Limb (tissue), 2 donors: Measurements from ENCODE around the gene CBLB.
"Not testable (repeated sequence)": the region's sequence is repeated elsewhere in the genome, so short reads cannot be mapped to it uniquely, and the experiment has no call there.

Experiments used
- DNase-seq, 2 donors: peaks; one replicate each; pipeline ENCODE4 v3.0.0-alpha.2; 2016; ENCODE audit errors: extremely low spot score in 2 of 2

CBLB gene

GRCh38 chr3:105786990-105787389 lies 81.8 kb downstream of the CBLB start:
- DNase-seq, result no peak

- no peak for DNase-seq
These were observed 82.6 kb downstream of the CBLB start for GRCh38 chr3:105786241-105786640.

GRCh38 chr3:105785803-105786202 lies 83.0 kb downstream of the CBLB start:
- DNase-seq, result no peak

- no peak for DNase-seq
These were observed 85.2 kb downstream of the CBLB start for GRCh38 chr3:105783631-105784030.

GRCh38 chr3:105781871-105782270 lies 86.9 kb downstream of the CBLB start:
- no peak for DNase-seq

GRCh38 chr3:105780107-105780506 lies 88.7 kb downstream of the CBLB start:
- no peak for DNase-seq

GRCh38 chr3:105775368-105775767 lies 93.4 kb downstream of the CBLB start:
- no peak for DNase-seq

- DNase-seq, result no peak
These were observed 94.2 kb downstream of the CBLB start for GRCh38 chr3:105774444-105775180.

GRCh38 chr3:105773291-105773690 lies 95.5 kb downstream of the CBLB start:
- DNase-seq, result no peak

- no peak for DNase-seq
These were observed 96.2 kb downstream of the CBLB start for GRCh38 chr3:105772635-105773034.

- DNase-seq, result no peak
These were observed 97.4 kb downstream of the CBLB start for GRCh38 chr3:105771392-105771791.

GRCh38 chr3:105770410-105770809 lies 98.4 kb downstream of the CBLB start:
- no peak for DNase-seq

- DNase-seq, result no peak
These were observed 101.0 kb downstream of the CBLB start for GRCh38 chr3:105767776-105768175.

GRCh38 chr3:105767216-105767615 lies 101.6 kb downstream of the CBLB start:
- DNase-seq, result no peak

- no peak for DNase-seq
These were observed 103.5 kb downstream of the CBLB start for GRCh38 chr3:105765308-105765639.

- DNase-seq, result no peak
These were observed 104.2 kb downstream of the CBLB start for GRCh38 chr3:105764378-105765307.

GRCh38 chr3:105763659-105764036 lies 105.2 kb downstream of the CBLB start:
- no peak for DNase-seq

GRCh38 chr3:105762749-105763658 lies 105.8 kb downstream of the CBLB start:
- no peak for DNase-seq

- DNase-seq, result not testable (repeated sequence)
These were observed 106.6 kb downstream of the CBLB start for GRCh38 chr3:105762214-105762613.

- no peak for DNase-seq
These were observed 109.3 kb downstream of the CBLB start for GRCh38 chr3:105759442-105760078.

GRCh38 chr3:105758451-105758850 lies 110.4 kb downstream of the CBLB start:
- no peak for DNase-seq
